Prostate gland (tissue), 2 donors: ENCODE data around the gene IL22RA1. TPM values are rescaled to one million over a fixed set of nuclear protein-coding genes. Genes with fewer than 3 reads are reported as not detected.

ENCODE experiments used
- DNase-seq: peaks from one replicate; pipeline ENCODE4 v3.0.0-alpha.2; 2019; ENCODE audit warnings: low spot score
- H3K27ac ChIP-seq, 2 donors: fragments of 200-600 bp; sonication (generic); 2 replicates each; pipeline ENCODE4 v1.5.1; 2017 to 2019
- H3K27me3 ChIP-seq: fragments of 200-600 bp; sonication (generic); replicated peaks from 2 replicates; pipeline ENCODE4 v1.5.1; 2019; ENCODE audit not compliant: insufficient read depth
- H3K36me3 ChIP-seq, 2 donors: fragments of 200-600 bp; sonication (generic); 1 replicate in 1 of 2; 2 replicates in 1 of 2; pipeline versions ENCODE4 v1.5.1 to v1.8.1; 2017 to 2019
- H3K4me1 ChIP-seq: fragments of 200-600 bp; sonication (generic); replicated peaks from 2 replicates; pipeline ENCODE4 v1.5.1; 2019
- H3K4me3 ChIP-seq, 2 donors: fragments of 200-600 bp; sonication (generic); 2 replicates each; pipeline ENCODE4 v1.5.1; 2017 to 2019
- H3K9me3 ChIP-seq: fragments of 200-600 bp; sonication (generic); 2 replicates; pipeline ENCODE4 v1.5.1; 2017
- CTCF ChIP-seq, 4 experiments: fragments of 200-600 bp in 2 of 4; fragments of 450-650 bp in 2 of 4; sonication (generic) in 2 of 4; IDR thresholded peaks; 1 replicate in 3 of 4; 2 replicates in 1 of 4; pipeline ENCODE4 v1.5.1; 2016 to 2019; ENCODE audit warnings: antibody characterized with exemption in 4 of 4, mild to moderate bottlenecking in 2 of 4, moderate library complexity in 2 of 4
- POLR2A ChIP-seq: fragments of 450-650 bp; IDR thresholded peaks from one replicate; pipeline ENCODE4 v1.6.1; 2016; ENCODE audit warnings: antibody characterized with exemption, mild to moderate bottlenecking
- POLR2AphosphoS5 ChIP-seq: sonication (generic); formaldehyde crosslinking; IDR thresholded peaks from one replicate; pipeline ENCODE4 v1.6.1; 2017; ENCODE audit warnings: antibody characterized with exemption
- WGBS: methylation state at CpG from one replicate; pipeline ENCODE4 v1.1.5; 2018; 5-methylcytosine and 5-hydroxymethylcytosine counted together
- intact Hi-C: fragments of 100-400 bp; cut with DNase I; formaldehyde crosslinking; loops from one replicate; pipeline ENCODE4 v1.14.2; 2022
- total RNA-seq, 2 donors: library from RNA; depleted of rRNA; stranded (reverse); fragments of >200 nt; gene quantifications; one replicate each; pipeline ENCODE4 v1.1.0, GENCODE V29; 2016

Gene IL22RA1
- total RNA-seq, 2 donors from 2014 or later = 0.82 to 1.0 TPM

DNA sequence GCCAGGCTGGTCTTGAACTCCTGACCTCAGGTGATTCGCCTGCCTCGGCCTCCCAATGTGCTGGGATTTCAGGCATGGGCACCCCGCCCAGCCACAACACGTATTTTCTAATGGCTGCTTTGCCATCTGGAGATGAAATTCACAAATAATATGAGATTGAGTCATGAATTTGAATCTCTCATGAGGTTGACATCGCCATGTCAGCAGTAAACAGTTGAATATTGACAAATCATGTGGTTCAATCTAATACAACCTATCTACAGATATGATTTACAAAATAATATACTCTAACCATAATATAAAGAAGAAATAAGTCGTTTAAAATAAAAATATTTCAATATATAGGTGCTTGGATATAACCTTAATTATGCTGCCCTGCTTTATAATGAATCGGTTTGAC is 73.1 kb downstream of the IL22RA1 start:
- no peaks in the 10 kb centered on the region for H3K9me3 ChIP-seq
- TF ChIP-seq CTCF (IDR thresholded peaks at IDR 0.05) = no peak
- no peak for TF ChIP-seq POLR2A
- TF ChIP-seq POLR2AphosphoS5 = no peak
- 72% methylated on average over 7 of the region's 7 CpGs for WGBS
- no peak overlapping the region for H3K4me3 ChIP-seq
- intact Hi-C loops = loop anchor here (10.0 kb wide), 1 partner anchor 315 kb away; no protein-coding TSS in a partner anchor
- H3K4me1 ChIP-seq = no peaks in the 10 kb centered on the region
- H3K27ac ChIP-seq = no peak overlapping the region
- no peak for DNase-seq
- no peaks in the 10 kb centered on the region for H3K27me3 ChIP-seq
- no peaks in the 10 kb centered on the region for H3K36me3 ChIP-seq

Other genes with a start within 250 kb of the IL22RA1 start
- gene CNR2, start 229.8 kb downstream of the IL22RA1 start, total RNA-seq = not detected
- 100 to 1,000 TPM in 1 of 2 donors, 10 to 100 TPM in 1; 86.6 to 117 TPM for gene PNRC2, start 183.3 kb downstream of the IL22RA1 start, total RNA-seq
- 10 to 100 TPM; 94.3 to 94.9 TPM for gene SRSF10, start 162.8 kb downstream of the IL22RA1 start, total RNA-seq
- gene MYOM3, start 31.0 kb downstream of the IL22RA1 start, total RNA-seq = 10 to 100 TPM in 1 of 2 donors, 1 to 10 TPM in 1; 3.3 to 28.5 TPM
- 1 to 10 TPM; 6.6 to 9.2 TPM for gene IFNLR1, start 44.1 kb upstream of the IL22RA1 start, total RNA-seq
- 1 to 10 TPM; 8.1 to 8.4 TPM for gene GRHL3, start 176.2 kb upstream of the IL22RA1 start, total RNA-seq